GM19023 (cell line): ENCODE results near the gene PGR.

ENCODE experiments used
- ATAC-seq: cut with Tn5 transposase; IDR thresholded peaks from one replicate; pipeline ENCODE4 v1.9.1; 2021; ENCODE audit warnings: mild to moderate bottlenecking, moderate library complexity; ENCODE audit not compliant: unreplicated experiment

The PGR gene

GRCh38 chr11:101129203-101129943 is at the start of gene PGR:
TSS of gene PGR (minus strand) at chr11:101129813. CDS start at chr11:101129070, 743 bp downstream.
- ATAC-seq = no peak

GRCh38 chr11:101176381-101176780 is 46.8 kb upstream of the PGR start:
- no peak for ATAC-seq

- no peak for ATAC-seq
Measured at GRCh38 chr11:101169944-101170343, 40.3 kb upstream of the PGR start.

GRCh38 chr11:101166038-101166437 is 36.4 kb upstream of the PGR start:
- no peak for ATAC-seq

- ATAC-seq = no peak
Measured at GRCh38 chr11:101158119-101158518, 28.5 kb upstream of the PGR start.

GRCh38 chr11:101138245-101138930 is 8.8 kb upstream of the PGR start:
- no peak for ATAC-seq

GRCh38 chr11:101133190-101133589 is 3.6 kb upstream of the PGR start:
- ATAC-seq = no peak

GRCh38 chr11:101128571-101129202 is 926 bp downstream of the PGR start:
- ATAC-seq = no peak

GRCh38 chr11:101127699-101128570 is 1.7 kb downstream of the PGR start:
- ATAC-seq = no peak

- no peak for ATAC-seq
Measured at GRCh38 chr11:101127197-101127698, 2.4 kb downstream of the PGR start.

GRCh38 chr11:101126551-101127196 is 2.9 kb downstream of the PGR start:
- ATAC-seq = no peak

- ATAC-seq = no peak
Measured at GRCh38 chr11:101115671-101116160, 13.9 kb downstream of the PGR start.

- ATAC-seq = no peak
Measured at GRCh38 chr11:101113540-101113939, 16.1 kb downstream of the PGR start.

- no peak for ATAC-seq
Measured at GRCh38 chr11:101104716-101105115, 24.9 kb downstream of the PGR start.

- ATAC-seq = no peak
Measured at GRCh38 chr11:101103433-101103832, 26.2 kb downstream of the PGR start.

- no peak for ATAC-seq
Measured at GRCh38 chr11:101100601-101101000, 29.0 kb downstream of the PGR start.

- no peak for ATAC-seq
Measured at GRCh38 chr11:101096036-101096704, 33.4 kb downstream of the PGR start.

GRCh38 chr11:101091781-101092180 is 37.8 kb downstream of the PGR start:
- no peak for ATAC-seq

- no peak for ATAC-seq
Measured at GRCh38 chr11:101090679-101091270, 38.8 kb downstream of the PGR start.
